LNCaP clone FGC (cell line): ENCODE data around the gene RNF145.
"Not testable (repeated sequence)": the region's sequence is repeated elsewhere in the genome, so short reads cannot be mapped to it uniquely, and the experiment has no call there.

Experiments used
- DNase-seq: peaks from one replicate; pipeline ENCODE4 v3.0.0-alpha.2; 2011; ENCODE audit warnings: low read depth
- H3K4me3 ChIP-seq: 2 replicates; pipeline ENCODE4 v1.5.1; 2011; ENCODE audit warnings: mild to moderate bottlenecking, low read depth, low read length, control low read depth
- CTCF ChIP-seq: IDR thresholded peaks from 2 replicates; pipeline ENCODE4 v1.5.1; 2012; ENCODE audit warnings: mild to moderate bottlenecking; ENCODE audit not compliant: control insufficient read depth, insufficient read depth; ENCODE audit errors: extremely low read depth

RNF145 gene

GRCh38 chr5:159244163-159244562, 34.8 kb upstream of the RNF145 start:
- no peak for TF ChIP-seq CTCF
- no peak for DNase-seq
- no peak overlapping the region for H3K4me3 ChIP-seq

- TF ChIP-seq CTCF: no peak
- no peak overlapping the region for H3K4me3 ChIP-seq
- DNase-seq: no peak
Observed at GRCh38 chr5:159243385-159243784, 34.0 kb upstream of the RNF145 start.

GRCh38 chr5:159242656-159243055, 33.3 kb upstream of the RNF145 start:
- no peak for DNase-seq
- H3K4me3 ChIP-seq: no peak overlapping the region
- TF ChIP-seq CTCF: no peak

GRCh38 chr5:159241946-159242552, 32.7 kb upstream of the RNF145 start:
- DNase-seq: no peak
- no peak for TF ChIP-seq CTCF
- H3K4me3 ChIP-seq: no peak overlapping the region

GRCh38 chr5:159240301-159240870, 31.0 kb upstream of the RNF145 start:
- H3K4me3 ChIP-seq: no peak overlapping the region
- TF ChIP-seq CTCF: no peak
- DNase-seq: no peak

- H3K4me3 ChIP-seq, DNase-seq: not testable (repeated sequence)
Observed at GRCh38 chr5:159235871-159236520, 26.6 kb upstream of the RNF145 start.

GRCh38 chr5:159231167-159231566, 21.8 kb upstream of the RNF145 start:
- H3K4me3 ChIP-seq: no peak overlapping the region
- no peak for TF ChIP-seq CTCF
- no peak for DNase-seq
